Testis (tissue), 2 donors: ENCODE measurements around the gene PHF21A.

Experiments
- CTCF ChIP-seq, 3 experiments: fragments of 450-650 bp in 2 of 3; fragments of 200-600 bp in 1 of 3; sonication (generic) in 1 of 3; IDR thresholded peaks; one replicate each; pipeline ENCODE4 v1.5.1; 2016 to 2019; ENCODE audit warnings: antibody characterized with exemption in 3 of 3, mild to moderate bottlenecking in 2 of 3, moderate library complexity in 1 of 3
- POLR2A ChIP-seq: fragments of 450-650 bp; IDR thresholded peaks from one replicate; pipeline ENCODE4 v1.6.1; 2017; ENCODE audit warnings: antibody characterized with exemption, mild to moderate bottlenecking, moderate library complexity

GRCh38 chr11:45913942-45914635 is 207.2 kb downstream of the PHF21A start:
- TF ChIP-seq CTCF (IDR thresholded peaks at IDR 0.05) (no peak), POLR2A (no peak)
